Islet of Langerhans (tissue), 1 donor: ENCODE measurements around the gene PKIG.
"Not testable (repeated sequence)": the region's sequence is repeated elsewhere in the genome, so short reads cannot be mapped to it uniquely, and the experiment has no call there.

ENCODE experiments used
- FAIRE-seq: peaks from one replicate; lab custom pipeline; 2011; peaks lifted over from hg19 to GRCh38; lab: Jason Lieb, UNC

The PKIG gene

GRCh38 chr20:44582311-44583025 is at the start of gene PKIG:
TSS of gene PKIG (plus strand) at chr20:44582579. CDS start at chr20:44614557, 31,978 bp downstream.
- no peak for FAIRE-seq

DNA sequence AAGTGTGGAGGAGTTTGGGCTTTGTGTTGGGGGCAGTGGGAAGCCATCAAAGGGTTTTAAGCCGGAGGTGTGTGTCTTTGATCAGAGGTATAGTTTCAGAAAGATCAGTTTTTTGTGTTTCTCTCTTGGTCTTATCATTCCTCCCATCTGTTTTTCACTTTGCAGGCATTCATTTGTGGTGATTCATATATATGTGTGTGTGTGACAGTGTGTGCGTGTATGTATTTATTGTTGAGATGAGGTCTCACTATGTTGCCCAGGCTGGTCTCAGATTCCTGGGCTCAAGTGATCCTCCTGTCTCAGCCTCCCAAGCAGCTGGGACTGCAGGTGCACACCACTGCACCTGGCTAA is 49.4 kb upstream of the PKIG start:
- no peak for FAIRE-seq

- no peak for FAIRE-seq
Observed at GRCh38 chr20:44533928-44534327, 48.5 kb upstream of the PKIG start.

- no peak for FAIRE-seq
Observed at GRCh38 chr20:44536175-44536574, 46.2 kb upstream of the PKIG start.

GRCh38 chr20:44537993-44538392 is 44.4 kb upstream of the PKIG start:
- FAIRE-seq = no peak

DNA sequence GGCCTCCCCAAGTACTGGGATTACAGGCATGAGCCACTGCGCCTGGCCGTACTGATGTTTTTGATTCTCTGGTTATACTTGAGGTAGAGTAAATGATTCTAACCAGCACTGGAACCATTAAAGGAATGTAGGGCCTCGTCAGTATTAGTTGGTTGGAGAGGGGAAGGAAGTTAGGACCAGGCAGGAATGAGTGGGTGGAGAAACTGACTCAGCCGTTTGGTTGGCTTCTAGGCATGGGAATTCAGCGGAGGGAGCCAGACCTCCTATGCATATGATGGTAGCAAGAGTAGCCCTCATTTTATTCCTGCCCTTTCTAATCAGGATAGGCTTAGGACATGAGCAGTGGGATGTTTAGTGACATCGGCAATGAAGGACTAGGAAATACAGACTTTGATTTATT is 41.5 kb upstream of the PKIG start:
- FAIRE-seq = no peak

- FAIRE-seq = no peak
Observed at GRCh38 chr20:44541992-44542391, 40.4 kb upstream of the PKIG start.

DNA sequence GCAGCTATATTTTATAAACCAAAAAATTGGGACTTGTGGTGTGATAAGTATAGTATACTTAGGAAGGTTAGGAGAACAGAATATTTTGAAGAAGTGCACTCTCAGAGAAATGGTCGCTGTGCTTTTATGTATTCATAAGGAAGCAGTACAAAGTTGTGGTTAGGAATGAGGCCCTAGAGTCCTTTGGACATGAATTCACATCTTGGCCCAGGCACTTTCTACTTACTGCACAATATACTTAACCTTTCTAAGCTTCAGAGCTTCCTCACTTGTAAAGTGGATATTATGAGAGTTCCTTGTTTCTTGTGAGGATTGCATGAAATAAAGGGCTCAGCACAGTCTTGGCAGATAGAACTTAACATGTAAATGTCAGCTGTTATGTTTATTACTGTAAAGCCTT is 39.5 kb upstream of the PKIG start:
- FAIRE-seq = no peak

- FAIRE-seq = no peak
Observed at GRCh38 chr20:44543358-44543757, 39.0 kb upstream of the PKIG start.

- no peak for FAIRE-seq
Observed at GRCh38 chr20:44544263-44544662, 38.1 kb upstream of the PKIG start.

DNA sequence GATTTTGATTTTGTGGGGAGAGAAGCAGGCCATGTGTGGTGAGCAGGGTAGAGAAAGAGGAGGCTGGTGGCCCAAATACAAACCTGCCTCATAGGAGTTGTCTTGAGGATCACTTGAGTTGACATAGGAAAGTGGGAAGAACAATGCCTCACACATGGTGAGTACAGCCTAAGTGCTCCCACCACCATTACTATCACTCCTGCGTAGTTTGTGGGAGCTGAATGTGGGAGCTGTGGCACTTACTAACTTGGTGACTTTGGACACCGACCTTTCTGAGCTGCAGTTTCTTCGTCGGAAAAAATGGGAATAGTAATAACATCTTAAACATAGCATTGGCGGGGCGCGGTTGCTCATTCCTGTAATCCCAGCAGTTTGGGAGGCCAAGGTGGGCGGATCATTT is 35.0 kb upstream of the PKIG start:
- FAIRE-seq = no peak

DNA sequence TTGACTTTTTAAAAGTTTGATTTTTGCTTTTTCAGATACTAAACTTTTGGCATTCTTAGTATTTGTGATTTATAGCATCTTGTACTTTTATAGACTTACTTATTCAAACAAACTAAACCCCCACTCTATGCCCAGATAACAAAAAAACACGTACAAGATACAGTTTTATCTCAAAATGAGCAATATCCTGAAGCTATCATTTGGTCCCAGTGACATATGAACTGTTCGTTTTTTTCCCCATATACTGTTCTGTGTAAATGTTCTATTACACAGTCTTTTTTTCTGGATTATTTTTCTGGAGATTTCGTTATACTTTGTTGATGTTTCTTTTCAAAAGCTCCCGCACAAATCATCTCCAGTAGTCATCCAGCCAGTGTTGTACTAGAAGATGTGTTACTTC is 33.3 kb upstream of the PKIG start:
- no peak for FAIRE-seq

DNA sequence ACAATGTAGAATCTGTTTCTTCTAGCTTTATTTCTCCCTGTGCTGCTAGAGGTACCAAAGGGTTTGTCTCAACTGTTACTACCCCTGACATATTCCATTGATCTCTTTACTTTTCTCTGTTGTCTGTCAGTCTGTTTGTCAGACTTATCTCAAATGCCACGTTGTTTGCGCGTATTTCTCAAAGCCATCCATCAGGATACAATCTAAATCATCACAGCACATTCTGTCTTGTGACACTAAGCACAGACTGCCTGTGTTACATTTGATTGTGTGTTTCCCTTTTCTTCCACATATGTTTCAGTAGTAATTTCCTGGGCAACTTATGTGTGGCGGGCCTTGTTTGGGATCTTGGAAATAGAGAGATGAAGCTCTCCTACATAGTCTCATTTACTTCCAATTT is 30.3 kb upstream of the PKIG start:
- FAIRE-seq = no peak

DNA sequence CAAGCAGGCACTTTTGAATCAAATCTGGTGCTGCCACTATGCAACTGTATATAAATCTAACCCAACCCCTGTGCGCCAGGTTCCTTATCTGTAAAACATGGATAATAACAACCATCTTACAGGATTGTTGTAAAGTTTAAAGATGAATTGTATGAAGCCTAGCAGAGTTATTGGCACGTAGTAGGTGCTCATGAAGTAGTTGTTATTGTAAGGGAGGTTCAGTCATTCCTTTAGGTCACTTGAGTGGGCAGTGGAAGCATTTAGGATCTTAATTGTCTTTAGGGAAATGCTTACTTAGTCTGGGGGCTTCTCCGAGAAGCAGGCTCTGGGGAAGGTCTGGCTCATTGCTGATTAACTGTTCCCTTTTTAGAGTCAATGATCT is 29.8 kb upstream of the PKIG start:
- no peak for FAIRE-seq

GRCh38 chr20:44552950-44553908 is 29.1 kb upstream of the PKIG start:
- FAIRE-seq = no peak

DNA sequence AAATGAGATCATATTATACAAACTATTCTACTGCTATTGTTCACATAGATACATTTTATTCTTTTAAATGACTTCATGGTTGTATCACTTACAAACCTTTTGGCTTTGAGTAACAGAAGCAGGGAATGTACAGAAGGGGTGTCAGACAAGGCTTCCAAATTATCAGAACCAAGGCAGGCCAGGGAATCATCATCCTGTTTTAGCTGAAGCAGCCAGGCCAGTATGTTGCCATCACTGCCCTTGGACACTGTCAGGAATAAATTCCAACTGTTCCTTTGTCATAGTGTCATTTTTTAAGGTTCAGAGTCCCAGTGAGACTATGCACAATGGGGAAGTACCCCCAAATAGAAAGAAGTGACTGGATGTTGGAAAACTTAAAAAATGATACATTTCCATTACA is 23.1 kb upstream of the PKIG start:
- FAIRE-seq = no peak

GRCh38 chr20:44560229-44560628 is 22.1 kb upstream of the PKIG start:
- FAIRE-seq = no peak

- FAIRE-seq = not testable (repeated sequence)
Observed at GRCh38 chr20:44560818-44561217, 21.6 kb upstream of the PKIG start.

DNA sequence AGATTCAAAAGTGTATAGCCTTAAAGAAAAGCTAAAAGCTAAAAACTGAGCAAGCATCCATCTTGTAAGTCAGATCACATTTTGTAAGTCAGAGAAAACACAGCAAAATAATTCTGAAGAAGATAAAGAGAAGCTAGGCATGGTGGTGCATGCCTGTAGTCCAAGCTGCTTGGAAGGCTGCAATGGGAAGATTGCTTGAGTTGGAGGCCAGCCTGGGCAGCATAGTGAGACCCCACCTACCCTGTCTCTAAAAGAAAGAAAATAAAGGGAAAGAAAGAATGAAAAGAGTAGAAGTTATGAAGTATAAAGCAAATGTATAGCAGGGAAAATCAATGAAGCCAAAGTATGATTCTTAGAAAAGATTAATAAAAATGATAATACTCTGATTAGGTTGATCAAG is 20.5 kb upstream of the PKIG start:
- no peak for FAIRE-seq

DNA sequence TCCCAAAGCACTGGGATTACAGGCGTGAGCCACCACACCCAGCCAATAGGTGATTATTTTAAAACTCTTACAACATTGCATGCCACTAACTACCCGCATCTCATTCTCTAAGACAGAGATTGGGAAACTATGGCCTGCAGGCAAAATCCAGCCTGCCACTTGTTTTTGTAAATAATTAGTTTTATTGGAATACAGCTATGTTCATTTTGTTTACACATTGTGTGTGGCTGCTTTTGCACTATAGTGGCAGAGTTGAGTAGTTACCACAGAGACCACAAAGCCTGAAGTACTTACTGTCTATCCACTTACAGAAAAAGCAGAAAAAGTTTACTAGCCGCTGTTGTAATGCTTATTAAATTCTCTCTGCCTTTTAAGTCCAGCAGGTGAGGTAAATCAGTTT is 16.4 kb upstream of the PKIG start:
- no peak for FAIRE-seq

DNA sequence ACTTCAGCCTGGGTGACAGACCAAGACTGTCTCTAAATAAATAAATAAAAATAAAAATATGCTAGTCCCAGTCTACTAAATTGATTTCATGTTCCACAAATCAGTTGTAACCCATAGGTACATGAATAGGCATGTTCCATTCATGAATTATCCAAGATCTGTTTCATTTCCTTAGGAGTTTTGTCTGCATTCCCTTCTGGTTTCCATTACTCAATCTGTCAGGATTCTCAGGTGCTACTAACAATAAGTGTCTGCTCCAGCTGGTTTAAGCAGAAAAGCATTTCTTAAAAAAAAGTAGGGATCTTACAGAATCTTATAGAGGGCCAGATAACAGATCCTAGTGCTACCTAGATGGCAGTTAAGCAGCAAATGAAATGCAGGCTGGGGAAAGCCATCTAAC is 15.6 kb upstream of the PKIG start:
- FAIRE-seq = no peak

GRCh38 chr20:44570367-44570766 is 12.0 kb upstream of the PKIG start:
- FAIRE-seq = no peak

DNA sequence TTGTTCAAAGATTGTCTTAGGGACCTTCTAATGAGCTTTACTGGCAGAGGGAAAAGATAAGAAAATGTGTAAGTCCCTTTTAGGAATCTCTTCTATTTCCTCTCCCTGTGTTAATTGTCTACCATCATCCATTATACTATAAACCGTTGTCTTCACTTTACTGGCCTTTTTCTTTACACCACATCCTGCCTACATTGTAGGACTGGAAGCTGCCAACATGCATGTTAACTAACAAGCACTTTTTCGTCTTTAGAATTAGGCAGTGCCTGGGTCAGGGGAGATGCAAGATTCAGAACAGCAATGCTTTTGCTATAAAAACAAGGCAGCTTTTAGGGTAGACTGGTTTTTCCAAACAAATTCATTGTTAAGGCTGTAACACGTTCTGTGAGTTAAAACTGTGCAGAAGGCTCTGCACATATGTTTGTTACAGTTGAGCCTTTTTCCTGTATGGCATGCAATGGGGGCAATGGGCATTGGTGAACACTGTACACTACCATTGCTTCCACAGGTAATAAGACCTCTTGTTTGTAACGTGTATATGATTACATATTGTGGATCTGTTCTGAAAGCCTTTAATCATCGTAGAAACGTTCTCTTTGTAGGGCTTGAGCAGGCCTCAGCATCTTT is 10.9 kb upstream of the PKIG start:
- no peak for FAIRE-seq
